ENCODE results near the gene TYRP1. TPM values are rescaled to one million over a fixed set of nuclear protein-coding genes. Genes with fewer than 3 reads are reported as not detected.
"Not testable (repeated sequence)": the region's sequence is repeated elsewhere in the genome, so short reads cannot be mapped to it uniquely, and the experiment has no call there.

TYRP1 gene, protein sequence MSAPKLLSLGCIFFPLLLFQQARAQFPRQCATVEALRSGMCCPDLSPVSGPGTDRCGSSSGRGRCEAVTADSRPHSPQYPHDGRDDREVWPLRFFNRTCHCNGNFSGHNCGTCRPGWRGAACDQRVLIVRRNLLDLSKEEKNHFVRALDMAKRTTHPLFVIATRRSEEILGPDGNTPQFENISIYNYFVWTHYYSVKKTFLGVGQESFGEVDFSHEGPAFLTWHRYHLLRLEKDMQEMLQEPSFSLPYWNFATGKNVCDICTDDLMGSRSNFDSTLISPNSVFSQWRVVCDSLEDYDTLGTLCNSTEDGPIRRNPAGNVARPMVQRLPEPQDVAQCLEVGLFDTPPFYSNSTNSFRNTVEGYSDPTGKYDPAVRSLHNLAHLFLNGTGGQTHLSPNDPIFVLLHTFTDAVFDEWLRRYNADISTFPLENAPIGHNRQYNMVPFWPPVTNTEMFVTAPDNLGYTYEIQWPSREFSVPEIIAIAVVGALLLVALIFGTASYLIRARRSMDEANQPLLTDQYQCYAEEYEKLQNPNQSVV
- 0.45 and 0.52 TPM in 2 replicates for total RNA-seq

DNA sequence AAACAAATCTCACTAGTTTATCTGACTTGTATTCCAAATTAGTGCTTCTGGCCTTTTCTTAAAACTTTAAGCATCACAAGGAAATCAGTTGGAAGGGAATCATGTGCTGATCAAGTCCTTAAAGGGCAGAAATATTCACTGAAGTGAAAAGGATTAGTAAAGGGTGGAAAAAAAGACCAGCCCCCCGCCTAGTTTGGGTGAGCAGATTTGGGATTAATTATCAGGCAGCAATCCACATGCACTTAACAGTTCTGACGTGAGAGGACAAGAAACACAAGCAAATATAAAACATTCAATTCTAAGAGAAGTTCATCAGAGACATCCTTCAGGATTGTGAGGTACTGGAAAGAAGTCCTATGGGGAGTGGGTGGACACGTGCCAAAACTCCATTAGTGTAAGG is at the start of gene TYRP1:
Gene TYRP1, plus strand, starts transcription at position 245 of the 400 bp plus-strand sequence. CDS start 612 bp downstream, outside the sequence.
- DNase-seq (ENCODE audit: low read depth), result no peak

DNA sequence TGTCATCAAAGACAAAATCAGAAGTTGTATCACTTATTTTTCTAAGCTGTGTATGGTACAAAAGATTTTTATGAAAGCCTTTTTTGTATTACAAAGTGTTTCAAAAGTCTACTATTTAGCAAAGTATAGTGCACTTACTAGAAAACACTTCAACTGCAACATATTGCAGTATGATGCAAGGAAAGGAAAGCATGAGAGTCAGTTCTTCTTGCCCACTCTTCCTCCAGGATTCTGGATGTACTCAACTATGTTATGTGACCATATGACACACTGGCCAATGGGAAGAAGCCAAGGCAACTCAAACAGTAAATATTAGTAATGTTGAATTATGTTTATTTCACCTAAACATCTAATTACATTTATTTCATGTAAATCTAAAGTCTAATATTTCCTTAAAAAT is 49.5 kb upstream of the TYRP1 start:
- DNase-seq (ENCODE audit: low read depth), result no peak

DNA sequence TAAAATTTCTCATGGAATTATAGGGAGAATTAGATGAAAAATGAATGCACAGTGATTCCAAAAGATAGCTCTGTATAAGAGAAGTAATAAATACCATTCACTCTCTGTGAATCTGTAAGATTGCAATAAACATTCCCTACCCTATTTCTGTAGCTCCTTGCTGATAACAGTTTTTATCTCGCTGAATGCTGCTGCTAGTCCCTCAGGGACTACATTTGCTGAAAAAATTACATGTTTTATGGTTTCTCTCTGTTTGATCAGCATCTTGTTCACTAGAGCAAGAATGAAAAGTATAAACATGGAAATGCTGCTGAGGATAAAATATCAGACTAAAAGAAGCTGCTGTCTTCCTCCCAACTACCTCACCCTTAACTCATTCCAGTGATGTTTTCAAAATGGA is 44.3 kb upstream of the TYRP1 start:
- DNase-seq (ENCODE audit: low read depth), result no peak

DNA sequence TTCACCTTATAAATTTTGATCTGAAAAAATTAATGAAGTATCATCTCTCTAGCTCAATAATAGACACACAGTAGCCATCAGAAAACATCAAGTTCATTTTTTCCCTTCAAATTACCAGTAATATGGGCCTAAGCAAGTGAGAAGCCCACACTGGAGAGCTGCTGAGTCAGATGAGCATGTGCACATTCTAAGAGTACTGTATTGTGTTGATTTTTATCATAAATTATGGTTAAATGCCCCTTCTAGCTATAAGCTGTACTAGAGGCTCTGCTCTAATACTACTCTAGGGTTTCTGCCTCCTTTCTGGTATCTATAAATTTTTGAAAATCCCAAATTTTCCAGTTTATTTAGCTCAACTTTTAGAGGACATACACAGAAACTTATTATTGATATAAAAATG is 42.1 kb upstream of the TYRP1 start:
- no peak for DNase-seq (ENCODE audit: low read depth)

DNA sequence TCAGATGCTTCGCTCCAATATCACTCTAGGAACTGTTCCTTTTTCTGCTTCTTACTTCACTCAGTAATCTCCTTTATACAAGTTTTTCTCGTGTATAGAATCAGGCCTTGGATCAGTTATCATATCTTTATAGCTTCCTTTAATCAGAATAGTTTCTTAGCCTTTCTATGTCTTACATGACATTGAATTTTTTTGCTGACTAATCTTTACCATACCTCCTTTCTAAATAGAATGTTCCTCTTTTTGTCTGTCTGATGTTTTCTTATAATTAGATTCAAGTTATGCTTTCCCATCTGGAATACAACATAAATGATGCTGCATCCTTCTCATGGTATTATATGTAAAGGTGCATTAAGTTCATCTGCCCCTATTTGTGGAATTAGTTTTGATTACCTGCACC is 40.2 kb upstream of the TYRP1 start:
- no peak for DNase-seq (ENCODE audit: low read depth)

DNA sequence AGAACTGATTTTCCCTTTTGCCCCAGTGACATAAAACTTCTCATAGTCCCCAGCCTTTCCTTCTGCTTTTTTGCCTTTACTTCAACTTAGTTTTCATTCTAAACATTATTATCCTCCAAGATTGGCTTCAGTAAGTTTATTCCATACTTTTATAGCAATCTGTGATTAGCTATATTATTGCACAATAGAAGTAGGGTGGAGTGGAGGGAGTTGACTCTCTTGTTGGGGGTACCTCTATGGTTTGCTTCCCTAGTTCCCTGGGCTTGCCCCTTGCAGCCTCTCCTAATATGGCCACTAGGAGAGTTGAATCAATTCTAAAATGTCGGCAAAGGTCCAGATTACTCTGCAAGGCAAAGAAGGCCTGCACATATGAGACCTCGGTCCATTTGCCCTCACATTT is 36.4 kb upstream of the TYRP1 start:
- DNase-seq (ENCODE audit: low read depth), result no peak

DNA sequence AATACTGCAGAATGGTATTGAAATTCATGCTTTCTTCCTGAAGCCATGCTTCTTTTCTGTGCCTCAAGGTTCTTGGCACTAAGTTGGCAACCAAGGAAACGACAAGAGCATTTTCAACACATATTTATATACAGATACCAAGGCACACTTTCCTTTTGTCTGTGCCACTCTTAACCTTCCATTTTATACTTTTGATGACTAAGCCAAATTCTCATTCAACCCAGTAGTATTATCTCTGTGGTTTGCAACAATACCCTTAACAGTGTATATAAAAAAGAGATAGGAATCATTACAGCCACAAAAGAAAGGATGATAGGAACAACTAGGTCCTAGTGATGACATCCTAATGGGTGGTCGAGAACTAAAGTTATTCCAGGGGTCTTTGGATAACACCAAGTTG is 36.0 kb upstream of the TYRP1 start:
- no peak for DNase-seq (ENCODE audit: low read depth)

DNA sequence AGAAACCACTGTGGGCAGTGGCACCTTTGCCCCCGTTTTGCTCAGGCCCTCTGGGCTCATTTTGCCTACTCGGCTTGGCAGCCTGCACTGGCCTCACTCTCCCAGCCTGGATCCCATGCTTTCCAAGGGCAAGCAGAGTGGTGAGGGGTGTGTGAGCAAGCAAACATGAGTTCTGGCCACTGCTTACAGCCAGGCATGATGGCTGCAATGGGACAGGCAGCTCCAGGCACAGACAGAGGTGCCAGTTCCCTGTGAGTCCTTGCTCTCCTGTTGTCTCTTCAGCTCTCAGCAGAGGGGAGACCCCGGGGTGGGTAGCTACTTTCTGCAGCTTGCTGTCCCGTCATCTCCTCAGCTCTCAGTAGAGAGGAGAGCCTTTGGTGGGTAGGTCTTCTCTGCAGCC is 35.2 kb upstream of the TYRP1 start:
- DNase-seq (ENCODE audit: low read depth), result no peak

DNA sequence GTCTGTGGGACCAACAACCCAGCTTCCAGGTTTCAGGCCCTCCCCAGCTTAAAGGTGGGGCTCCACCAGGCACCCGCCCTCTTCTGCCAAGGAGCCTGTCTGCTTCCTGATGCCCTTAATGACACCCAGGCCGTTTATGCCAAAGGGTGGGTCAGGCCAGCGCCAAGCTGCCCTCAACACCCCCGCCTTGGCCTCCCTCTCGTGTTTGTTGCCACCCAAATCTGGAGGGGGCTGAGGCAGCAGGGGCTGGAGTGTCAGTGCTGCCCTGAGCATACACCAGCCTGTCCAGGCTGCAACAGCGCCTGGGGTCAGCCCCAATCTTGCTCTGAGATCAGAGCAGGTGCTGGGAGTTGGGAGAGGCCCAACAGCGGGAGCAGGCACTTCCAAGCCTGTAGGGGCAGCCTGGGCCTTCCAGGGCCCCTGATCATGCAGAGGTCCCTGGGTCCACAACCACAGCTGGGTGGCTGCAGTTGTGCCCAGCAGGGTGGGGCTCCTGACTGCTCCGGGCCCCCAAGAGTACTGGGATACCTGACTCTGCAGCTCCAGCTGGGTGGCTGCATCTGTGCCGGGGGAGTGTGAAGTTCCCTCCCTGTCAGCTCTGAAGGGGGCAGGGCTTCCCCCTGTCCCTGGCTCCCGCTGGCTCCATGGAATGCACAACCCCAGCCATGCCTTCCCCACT is 34.5 kb upstream of the TYRP1 start:
- DNase-seq (ENCODE audit: low read depth), result no peak

DNA sequence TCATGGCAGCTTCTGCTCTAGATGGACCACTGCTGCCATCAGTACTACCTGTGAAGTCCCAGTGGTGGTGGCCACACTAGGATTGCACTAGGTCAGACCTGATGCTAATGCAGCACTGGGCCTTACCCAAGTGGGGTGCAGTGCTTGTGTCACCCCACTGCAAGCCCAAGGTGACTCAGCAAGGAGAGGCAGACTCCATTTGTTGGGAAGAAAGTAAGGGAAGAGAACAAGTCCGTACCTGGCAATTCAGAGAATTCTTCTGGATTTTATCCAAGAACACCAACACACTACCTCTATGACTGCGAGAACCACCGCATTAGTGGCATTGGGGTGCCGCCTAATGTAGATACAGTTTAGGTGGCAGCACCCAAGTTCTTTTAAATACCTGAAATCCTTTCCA is 34.0 kb upstream of the TYRP1 start:
- DNase-seq (ENCODE audit: low read depth), result no peak

DNA sequence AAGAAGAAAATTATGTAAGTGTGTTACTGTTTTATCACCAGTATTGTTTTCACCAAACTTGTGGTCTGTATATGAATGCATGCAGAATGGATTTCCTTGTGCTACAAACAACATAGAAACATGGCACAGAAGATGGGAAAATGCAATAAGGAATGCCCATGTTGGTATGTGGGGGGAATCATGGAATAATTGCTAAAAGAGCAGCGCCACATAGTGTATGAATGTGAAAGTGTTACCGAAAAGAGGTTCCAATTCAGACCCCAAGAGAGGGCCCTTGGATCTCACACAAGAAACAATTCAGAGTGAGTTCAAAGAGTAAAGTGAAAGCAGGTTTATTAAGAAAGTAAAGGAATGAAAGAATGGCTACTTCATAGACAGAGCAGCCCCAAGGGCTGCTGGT is 26.4 kb upstream of the TYRP1 start:
- DNase-seq (ENCODE audit: low read depth), result no peak

DNA sequence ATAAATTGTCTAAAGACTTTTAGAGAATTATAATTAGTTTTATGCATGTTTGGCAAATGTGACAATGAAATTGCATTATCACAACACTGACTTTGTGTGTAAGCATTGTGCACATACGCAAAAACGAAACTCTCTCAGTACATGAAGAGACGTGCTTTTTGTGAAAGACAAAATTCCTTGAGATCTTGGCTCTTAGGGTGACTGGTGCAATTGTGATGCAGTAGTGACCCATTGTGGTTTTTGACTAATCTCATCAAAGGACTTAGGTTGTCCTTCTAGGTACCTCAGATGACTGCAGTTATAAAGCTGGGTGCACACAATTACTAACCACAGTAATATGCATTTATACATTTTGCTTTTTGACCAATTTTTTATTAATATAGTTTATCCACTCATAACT is 25.3 kb upstream of the TYRP1 start:
- DNase-seq (ENCODE audit: low read depth), result no peak

DNA sequence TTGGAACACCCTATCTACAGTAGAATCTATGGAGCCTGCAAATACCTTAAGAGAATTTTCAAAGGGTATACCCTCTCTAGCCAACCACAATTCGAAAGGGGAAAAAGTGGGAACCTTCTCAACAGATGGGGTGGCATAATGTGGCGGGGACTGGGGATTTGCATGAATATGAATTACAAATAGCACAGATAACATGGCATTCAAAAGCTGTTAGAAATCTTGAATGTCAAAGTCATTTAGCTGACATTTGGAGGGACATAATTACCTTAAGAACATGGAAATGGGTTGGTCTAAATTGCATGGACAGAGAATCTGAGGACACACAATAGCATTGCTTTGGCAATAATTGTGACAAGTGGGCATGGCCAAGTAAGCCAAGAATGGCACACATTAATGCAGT is 23.2 kb upstream of the TYRP1 start:
- no peak for DNase-seq (ENCODE audit: low read depth)

DNA sequence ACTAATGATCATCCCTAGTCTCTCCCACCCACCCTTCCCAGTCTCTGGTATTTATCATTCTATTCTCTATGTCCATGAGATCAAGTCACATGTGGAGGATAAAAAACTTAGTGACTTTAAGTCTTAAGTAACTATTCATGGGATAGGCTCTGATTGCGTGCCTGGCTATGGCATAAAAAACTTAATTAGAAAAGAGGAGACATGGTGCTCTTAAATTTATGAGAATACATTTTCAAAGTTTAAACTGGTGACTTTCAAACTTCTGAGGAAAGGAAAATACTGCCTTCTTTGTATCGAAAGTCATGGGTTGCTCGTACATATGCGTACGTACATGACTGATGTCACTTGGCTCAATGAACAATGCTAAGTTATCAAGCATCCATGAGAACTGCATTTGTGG is 18.2 kb upstream of the TYRP1 start:
- DNase-seq (ENCODE audit: low read depth), result no peak

DNA sequence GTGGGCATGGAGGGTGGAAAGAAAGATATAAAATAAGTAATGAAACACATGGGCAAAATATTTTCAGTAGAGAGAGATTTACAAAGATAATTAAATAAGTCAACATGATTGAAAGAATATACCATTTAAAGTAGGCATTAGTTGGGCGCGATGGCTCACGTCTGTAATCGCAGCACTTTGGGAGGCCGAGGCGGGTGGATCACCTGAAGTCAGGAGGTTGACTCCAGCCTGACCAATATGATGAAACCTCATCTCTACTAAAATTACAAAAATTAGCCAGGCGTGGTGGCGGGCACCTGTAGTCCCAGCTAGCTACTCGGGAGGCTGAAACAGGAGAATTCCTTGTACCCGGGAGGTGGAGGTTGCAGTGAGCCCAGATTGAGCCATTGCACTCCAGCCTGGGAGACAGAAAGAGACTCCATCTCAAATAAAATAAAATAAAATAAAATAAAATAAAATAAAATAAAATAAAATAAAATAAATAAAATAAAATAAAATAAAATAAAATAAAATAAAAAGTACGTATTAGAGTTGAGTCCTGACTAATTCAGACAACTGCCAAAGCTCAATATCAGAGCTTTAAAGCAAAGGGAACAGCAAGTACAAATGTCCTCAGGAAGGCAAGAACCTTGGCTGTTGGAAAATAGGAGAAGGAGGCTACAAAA is 15.6 kb upstream of the TYRP1 start:
- DNase-seq (ENCODE audit: low read depth), result not testable (repeated sequence)

DNA sequence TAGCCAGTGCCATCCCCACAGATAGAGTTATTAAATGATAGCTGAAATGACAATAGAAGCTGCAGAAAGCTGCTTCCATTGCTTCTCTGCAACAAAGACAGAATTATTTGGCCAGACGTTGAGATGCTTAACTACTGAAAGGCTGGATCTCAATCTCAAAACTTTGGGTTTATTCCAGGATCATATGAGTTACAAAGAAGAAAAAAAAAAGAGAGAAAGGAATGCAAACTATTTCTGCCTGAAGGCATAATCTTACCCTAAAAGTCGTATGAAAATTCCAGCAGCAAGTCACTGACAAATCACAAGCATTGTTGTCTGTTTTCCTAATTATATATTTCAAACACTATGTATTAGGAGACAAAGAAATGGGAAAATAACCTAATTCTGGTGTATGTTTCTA is 12.8 kb upstream of the TYRP1 start:
- DNase-seq (ENCODE audit: low read depth), result peak; percentile 85

DNA sequence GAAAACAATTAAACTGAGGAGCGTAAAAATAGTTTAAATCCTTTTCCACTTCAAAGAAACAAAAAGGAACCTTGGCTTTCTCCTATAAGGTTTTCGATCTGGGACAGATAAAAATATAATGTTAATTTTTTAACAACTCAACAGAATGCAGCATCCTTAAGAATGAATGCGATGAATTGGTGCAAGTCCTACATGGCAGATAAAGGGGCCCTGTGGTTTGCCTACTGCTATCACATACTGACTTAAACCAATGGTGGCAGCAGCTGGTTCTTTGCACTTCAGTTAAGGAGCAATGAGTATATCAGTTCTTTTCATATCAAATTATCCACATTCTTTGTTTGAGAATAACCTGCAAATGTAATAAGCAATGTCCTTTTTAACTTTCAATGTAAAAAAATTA is 12.4 kb upstream of the TYRP1 start:
- no peak for DNase-seq (ENCODE audit: low read depth)

DNA sequence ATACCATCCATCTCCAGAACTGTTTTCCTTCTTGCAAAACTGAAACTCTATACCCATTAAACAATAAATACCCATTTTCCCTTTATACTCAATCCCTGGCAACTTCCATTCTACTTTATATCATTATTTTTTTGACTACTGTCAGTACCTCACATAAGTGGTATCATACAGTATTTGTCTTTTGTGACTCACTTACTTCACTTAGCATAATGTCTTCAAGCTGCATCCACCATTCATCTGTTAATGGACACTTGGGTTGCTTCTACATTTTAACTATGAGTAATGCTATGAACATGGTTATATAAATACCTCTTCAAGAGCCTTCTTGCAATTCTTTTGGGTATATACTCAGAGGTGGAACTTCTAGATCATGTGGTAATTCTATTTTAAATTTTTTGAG is 11.6 kb upstream of the TYRP1 start:
- DNase-seq (ENCODE audit: low read depth), result peak; percentile 41

DNA sequence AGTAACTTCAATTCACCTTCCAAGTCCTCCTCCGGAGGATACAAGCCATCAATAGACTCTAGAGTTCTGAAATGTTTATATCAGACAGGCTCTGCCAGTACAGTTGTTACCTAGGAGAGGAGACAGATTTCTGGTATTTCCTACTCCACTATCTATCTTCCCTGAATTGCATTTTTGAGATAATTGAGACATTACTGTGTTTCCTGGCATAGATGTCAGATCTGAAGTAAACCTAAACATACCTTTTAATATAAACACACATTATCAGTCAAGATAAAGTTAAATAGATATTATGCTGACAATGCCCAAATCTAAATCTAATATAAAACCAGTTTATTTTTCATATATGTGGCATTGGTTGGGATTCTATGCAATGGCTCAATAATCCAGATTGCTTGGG is 8.2 kb upstream of the TYRP1 start:
- no peak for DNase-seq (ENCODE audit: low read depth)

DNA sequence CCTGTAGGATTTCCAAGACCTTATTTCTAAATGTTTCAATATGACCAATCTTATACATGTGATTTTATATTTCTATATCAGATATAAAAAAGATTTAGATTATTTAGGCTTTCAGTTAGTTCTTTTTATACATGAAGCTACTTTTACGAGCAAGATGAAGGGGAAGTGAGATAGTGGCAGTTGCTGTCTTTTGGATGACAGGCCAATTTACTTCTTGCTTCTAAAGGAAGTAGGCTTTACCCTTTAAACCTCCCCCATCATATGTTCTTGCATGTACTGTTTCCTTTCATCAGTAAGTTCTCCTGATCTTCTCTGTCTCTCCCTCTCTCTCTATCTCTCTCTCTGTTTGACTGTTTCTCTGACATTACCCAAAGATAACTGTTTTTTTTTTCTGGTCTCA is 4.0 kb upstream of the TYRP1 start:
- DNase-seq (ENCODE audit: low read depth), result no peak

DNA sequence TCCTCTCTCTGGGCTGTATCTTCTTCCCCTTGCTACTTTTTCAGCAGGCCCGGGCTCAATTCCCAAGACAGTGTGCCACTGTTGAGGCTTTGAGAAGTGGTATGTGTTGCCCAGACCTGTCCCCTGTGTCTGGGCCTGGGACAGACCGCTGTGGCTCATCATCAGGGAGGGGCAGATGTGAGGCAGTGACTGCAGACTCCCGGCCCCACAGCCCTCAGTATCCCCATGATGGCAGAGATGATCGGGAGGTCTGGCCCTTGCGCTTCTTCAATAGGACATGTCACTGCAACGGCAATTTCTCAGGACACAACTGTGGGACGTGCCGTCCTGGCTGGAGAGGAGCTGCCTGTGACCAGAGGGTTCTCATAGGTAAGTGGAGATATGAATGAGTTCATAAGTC is 828 bp downstream of the TYRP1 start:
- no peak for DNase-seq (ENCODE audit: low read depth)

DNA sequence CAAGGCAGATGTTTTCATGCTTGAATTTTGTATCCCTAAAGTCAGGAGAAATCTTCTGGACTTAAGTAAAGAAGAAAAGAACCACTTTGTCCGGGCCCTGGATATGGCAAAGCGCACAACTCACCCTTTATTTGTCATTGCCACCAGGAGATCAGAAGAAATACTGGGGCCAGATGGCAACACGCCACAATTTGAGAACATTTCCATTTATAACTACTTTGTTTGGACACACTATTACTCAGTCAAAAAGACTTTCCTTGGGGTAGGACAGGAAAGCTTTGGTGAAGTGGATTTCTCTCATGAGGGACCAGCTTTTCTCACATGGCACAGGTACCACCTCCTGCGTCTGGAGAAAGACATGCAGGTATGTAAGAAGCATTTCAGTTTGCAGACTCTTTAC is 2.3 kb downstream of the TYRP1 start:
- no peak for DNase-seq (ENCODE audit: low read depth)
